ENCODE data around the gene WWOX.

DNA sequence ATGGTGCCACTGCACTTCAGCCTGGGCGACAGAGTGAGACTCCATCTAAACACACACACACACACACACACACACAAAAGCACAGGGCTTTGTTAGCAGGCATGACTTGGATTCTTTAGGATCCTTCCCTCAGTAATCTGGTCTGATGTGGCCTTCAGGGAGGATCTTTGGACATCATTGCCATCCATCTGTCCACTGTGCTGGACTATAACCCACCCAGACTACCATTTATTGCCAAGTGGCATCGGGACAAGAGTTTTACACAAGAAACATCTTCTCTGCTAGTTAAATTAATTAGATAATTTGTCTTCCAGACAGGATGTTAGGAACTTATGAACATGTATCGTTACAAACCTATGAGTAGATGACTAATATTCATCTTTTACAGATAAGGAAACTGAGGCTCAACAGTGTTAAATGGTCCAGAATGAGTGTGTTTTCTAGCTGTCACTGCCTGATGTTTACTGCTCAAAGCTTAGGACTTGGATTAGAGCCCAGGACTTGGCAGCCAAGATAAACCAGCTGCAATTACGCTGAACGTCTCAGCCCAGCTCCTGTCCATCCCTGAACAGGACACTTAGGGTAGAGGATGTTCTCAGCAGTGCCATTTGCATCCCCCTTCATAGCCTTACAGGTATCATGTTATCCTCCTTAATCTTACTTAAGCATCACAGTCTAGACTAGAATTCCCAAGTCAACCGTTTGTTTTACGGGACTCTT lies 285.8 kb downstream of the WWOX start:
- TF ChIP-seq, protein P1, sequence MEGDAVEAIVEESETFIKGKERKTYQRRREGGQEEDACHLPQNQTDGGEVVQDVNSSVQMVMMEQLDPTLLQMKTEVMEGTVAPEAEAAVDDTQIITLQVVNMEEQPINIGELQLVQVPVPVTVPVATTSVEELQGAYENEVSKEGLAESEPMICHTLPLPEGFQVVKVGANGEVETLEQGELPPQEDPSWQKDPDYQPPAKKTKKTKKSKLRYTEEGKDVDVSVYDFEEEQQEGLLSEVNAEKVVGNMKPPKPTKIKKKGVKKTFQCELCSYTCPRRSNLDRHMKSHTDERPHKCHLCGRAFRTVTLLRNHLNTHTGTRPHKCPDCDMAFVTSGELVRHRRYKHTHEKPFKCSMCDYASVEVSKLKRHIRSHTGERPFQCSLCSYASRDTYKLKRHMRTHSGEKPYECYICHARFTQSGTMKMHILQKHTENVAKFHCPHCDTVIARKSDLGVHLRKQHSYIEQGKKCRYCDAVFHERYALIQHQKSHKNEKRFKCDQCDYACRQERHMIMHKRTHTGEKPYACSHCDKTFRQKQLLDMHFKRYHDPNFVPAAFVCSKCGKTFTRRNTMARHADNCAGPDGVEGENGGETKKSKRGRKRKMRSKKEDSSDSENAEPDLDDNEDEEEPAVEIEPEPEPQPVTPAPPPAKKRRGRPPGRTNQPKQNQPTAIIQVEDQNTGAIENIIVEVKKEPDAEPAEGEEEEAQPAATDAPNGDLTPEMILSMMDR (optimal IDR thresholded peaks at IDR 0.05 in 1 of 3, IDR thresholded peaks at IDR 0.05 in 1 of 3, conservative IDR thresholded peaks at IDR 0.05 in 1 of 3; ENCODE audit: extremely low read depth in 1 of 3, insufficient read depth in 2 of 3, low read length in 3 of 3) = no peak
- no peak for TF ChIP-seq EZH2 (IDR thresholded peaks at IDR 0.05; ENCODE audit: low read length)

Data from keratinocyte (primary cell).